GM18873 (cell line): ENCODE data around the gene WDR77.

Experiments
- ATAC-seq: cut with Tn5 transposase; IDR thresholded peaks from one replicate; pipeline ENCODE4 v1.9.1; 2021; ENCODE audit warnings: mild to moderate bottlenecking, moderate library complexity, moderate number of reproducible peaks; ENCODE audit not compliant: unreplicated experiment, low FRiP score

The WDR77 gene

DNA sequence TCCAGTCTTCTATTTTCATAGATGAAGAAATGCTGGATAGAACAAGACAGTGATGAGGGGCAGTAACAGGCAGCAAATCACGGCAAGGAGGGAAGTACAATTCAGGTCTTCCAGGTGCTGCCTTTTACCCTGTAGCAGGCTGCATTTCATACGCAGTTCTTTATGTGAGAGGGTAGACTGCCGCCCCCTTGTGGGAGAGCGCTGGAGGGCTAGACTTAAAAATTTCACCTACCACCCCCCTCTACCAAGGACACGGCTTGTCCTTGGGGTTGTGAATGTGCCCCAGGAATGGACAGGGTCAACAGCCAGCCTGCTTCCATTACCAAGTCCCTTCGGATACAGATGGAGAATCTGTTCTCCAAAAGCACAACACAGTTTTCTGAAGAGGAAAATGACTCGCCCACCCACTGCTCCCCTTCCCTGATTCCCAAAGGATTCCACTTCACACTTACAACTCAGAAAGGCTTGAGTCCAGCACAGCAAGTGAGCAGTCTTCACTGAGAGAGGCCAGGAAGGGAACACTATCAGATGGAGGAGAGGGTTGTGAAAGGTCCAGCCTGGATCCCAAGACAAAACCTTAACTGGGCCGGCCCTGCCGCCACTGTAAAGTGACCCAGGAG is 7.4 kb downstream of the WDR77 start:
- ATAC-seq = no peak

DNA sequence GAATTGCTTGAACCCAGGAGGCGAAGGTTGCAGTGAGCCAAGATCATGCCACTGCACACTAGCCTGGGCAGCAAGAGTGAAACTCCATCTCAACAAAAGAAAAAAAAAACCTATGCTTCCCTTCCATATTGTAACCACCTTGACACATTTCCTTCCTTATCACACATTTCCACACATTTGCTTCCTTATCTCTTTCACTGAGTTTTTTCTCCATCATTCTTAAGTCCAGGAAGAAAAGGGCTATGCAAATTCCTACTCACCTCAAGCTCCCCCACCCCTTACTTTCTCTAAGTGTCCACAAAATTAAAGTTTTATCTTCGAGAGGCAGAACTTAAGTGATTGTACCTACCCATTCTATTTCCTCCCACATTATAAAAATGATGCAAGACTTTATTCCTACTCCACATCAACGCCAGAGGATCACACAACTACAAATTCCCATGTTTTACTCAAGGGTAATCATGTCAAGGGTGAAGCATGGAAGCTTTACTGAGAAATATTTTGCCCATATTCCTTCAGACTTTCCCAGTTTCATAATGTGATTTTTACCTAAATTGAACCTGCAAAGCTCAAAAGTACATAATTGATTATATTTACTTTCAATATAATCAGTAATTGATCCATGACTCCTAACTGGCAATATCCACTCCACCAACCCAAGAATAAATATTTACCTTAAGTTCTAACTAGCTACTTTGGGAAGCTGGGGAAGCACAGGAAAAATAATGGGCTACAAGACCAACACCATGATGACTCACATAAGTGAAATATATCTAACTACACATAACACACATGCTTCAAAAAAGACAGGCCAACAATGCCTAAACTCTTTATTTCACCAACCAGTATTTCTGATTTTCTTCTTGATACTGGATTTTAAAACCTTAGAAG is 9.3 kb downstream of the WDR77 start:
- ATAC-seq = no peak

- no peak for ATAC-seq
Observed at GRCh38 chr1:111436726-111437125, 12.3 kb downstream of the WDR77 start.

GRCh38 chr1:111424281-111424680 is 24.8 kb downstream of the WDR77 start:
- no peak for ATAC-seq

DNA sequence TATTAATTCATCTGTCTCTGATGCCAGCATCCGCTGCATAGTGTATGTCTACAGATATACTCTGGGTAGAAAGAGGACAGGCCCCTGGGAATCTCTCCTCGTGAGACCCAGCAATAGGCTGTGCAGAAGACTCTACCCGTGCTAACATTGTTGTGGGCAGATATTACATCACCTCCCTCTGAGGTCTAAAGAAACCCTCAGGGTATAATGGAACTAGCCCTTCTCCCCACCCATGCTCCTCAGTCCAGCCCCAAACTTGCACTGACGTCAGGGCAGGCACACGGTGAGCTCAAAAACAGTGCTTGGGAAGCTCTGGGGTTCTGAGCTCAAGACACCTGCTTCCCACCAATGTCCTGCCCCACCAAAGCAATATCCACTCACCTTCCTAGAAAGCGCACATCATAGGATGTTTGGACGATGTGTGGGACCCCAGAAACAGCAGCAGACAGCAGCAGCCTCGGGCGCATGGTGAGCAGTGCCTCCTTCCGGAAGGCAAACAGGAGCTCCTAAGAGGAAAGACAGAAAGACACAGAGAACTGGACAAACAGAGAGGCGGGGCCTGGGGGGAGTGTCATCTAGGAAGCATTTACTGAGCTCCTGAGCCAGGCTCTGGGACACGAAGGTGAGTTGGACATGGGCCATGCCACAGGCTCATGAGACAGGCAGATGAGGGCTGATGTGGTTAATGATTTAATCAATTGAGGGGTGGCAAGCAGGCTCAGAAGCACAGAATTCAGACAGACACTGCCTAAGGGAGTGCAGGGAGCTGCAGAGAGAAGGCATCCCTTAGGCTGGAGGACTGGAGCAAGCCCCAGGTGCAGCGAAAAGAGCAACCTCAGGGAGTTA is 26.3 kb downstream of the WDR77 start:
- ATAC-seq = no peak

GRCh38 chr1:111420377-111420776 is 28.7 kb downstream of the WDR77 start:
- no peak for ATAC-seq

- no peak for ATAC-seq
Observed at GRCh38 chr1:111419037-111419436, 30.0 kb downstream of the WDR77 start.

- ATAC-seq = no peak
Observed at GRCh38 chr1:111417755-111418154, 31.3 kb downstream of the WDR77 start.

GRCh38 chr1:111415461-111415860 is 33.6 kb downstream of the WDR77 start:
- ATAC-seq = no peak

DNA sequence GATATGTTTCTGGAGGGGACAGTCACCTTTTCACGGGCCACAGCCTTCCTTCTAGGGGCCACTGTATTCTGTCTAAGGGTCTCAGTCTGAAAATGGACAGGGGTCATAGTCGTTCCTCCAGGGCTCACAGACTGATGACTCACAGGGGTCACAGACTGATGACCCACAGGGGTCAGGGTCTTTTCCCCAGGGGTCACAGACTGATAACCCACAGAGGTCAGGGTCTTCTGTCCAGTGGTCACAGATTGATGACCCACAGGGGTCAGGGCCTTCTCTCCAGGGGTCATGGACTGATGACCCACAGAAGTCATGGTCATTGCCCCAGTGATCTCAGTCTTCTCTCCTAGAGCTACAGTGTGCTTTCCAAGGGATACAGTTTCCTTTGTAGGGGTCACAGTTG is 34.3 kb downstream of the WDR77 start:
- ATAC-seq = no peak

GRCh38 chr1:111412839-111413238 is 36.2 kb downstream of the WDR77 start:
- no peak for ATAC-seq

- ATAC-seq = no peak
Observed at GRCh38 chr1:111407301-111407700, 41.8 kb downstream of the WDR77 start.

- ATAC-seq = peak; percentile 94
Observed at GRCh38 chr1:111406321-111406768, 42.7 kb downstream of the WDR77 start.

DNA sequence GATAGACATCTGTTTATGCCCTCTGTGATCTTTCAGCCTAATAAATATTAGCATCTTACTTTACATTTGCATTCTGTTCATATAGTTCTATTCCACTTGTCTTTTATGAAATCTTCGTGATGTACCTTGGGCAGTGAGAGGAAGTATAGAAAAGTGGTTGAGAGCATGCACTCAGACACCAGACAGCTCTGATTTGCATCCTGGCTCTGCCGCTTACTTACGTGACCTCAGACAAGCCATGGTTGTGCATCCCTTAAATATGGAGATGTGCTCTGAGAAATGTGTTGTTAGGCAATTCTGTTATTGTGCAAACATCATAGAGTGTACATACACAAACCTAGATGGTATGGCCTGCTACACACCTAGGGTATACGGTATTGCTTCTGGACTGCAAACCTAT is 44.5 kb downstream of the WDR77 start:
- ATAC-seq = no peak

- ATAC-seq = no peak
Observed at GRCh38 chr1:111402083-111402482, 47.0 kb downstream of the WDR77 start.

GRCh38 chr1:111399792-111400610 is 49.1 kb downstream of the WDR77 start:
- no peak for ATAC-seq

DNA sequence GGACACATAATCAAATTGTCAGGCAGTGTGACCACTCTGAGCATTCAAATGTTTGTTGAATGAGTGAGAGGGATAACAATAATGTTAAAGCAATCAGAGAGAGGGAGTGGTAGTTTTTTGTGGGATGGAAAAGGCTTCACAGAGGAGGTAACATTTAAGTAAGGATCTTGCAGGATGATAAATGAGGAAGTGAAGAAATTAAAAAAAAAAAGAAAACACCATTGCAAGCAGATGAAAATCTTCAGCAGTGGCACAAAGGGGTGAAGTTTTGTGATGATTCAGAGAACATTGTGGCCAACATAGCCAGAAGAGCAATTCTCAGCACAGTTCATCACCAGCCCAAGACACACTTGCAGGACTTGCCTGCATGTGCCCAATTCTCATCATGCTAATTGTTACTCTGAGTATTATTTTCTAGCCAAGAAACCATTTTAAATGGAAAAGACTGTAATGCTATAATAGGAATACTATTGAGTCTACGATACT is 56.6 kb downstream of the WDR77 start:
- no peak for ATAC-seq

DNA sequence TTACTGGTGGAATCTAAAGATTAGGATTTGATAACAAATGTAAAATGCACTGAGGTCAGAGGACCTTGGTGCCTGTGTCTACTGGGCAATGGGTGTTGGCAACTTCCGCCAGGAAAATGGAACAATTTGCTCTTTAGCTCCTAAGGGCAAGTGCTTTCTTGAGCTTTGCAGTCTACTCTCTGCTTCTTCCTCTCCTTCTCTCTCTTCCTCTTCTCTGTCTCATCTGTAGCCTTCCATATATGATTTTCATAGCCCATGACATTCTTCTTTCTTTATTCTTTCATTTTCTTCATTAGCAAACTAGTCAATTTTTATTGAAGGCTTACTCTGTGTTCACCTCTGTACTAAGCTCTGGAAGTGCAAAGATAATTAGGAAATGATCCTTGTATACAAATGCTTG is 57.0 kb downstream of the WDR77 start:
- ATAC-seq = no peak
